Naive thymus-derived CD8-positive, alpha-beta T cell (primary cell): Measurements from ENCODE around the gene MMP24. TPM values are rescaled to one million over a fixed set of nuclear protein-coding genes. Genes with fewer than 3 reads are reported as not detected.

Experiments
- polyA plus RNA-seq, 3 donors: library from polyadenylated mRNA; unstranded; fragments of 300-500 nt; fragmentation: Illumina TruSeq; gene quantifications; one replicate each; pipeline ENCODE4 v1.2.3, GENCODE V29; 2021
- total RNA-seq, 8 experiments: library from RNA in 2 of 8; stranded (reverse) in 2 of 8; gene quantifications; one replicate each; pipeline ENCODE4 v1.2.3 and lab custom pipeline; 2021 to 2026

The MMP24 gene
- total and polyA plus RNA-seq, 5 experiments from 2014 or later: 0.07 to 0.13 (median 0.08) TPM; not detected in 2

Other genes starting within 250 kb of the MMP24 start
- 10 to 100 TPM; 75.4 to 77.6 TPM for gene TRPC4AP, start 133.9 kb upstream of the MMP24 start, total RNA-seq
- gene TRPC4AP, start 133.9 kb upstream of the MMP24 start, polyA plus RNA-seq: 10 to 100 TPM; 54.7 to 57.8 (median 56.5) TPM
- 10 to 100 TPM; 24.2 to 24.8 TPM for gene EDEM2, start 79.4 kb upstream of the MMP24 start, total RNA-seq
- 10 to 100 TPM; 35.2 to 38.2 (median 37.6) TPM for gene EDEM2, start 79.4 kb upstream of the MMP24 start, polyA plus RNA-seq
- 1 to 10 TPM; 3.2 to 4.0 TPM for gene PROCR, start 54.6 kb upstream of the MMP24 start, total RNA-seq
- 1 to 10 TPM; 5.9 to 8.5 (median 6.0) TPM for gene PROCR, start 54.6 kb upstream of the MMP24 start, polyA plus RNA-seq
- gene MMP24OS, start 51.4 kb downstream of the MMP24 start, total RNA-seq: 10 to 100 TPM; 83.4 to 85.9 TPM
- gene MMP24OS, start 51.4 kb downstream of the MMP24 start, polyA plus RNA-seq: 10 to 100 TPM in 1 of 3 donors, 1 to 10 TPM in 2; 7.6 to 12.3 (median 9.0) TPM
- gene EIF6, start 58.1 kb downstream of the MMP24 start, total RNA-seq: 10 to 100 TPM; 54.7 to 60.9 TPM
- 100 to 1,000 TPM; 155 to 174 (median 157) TPM for gene EIF6, start 58.1 kb downstream of the MMP24 start, polyA plus RNA-seq
- gene FAM83C, start 65.7 kb downstream of the MMP24 start, total RNA-seq: not detected
- not detected for gene FAM83C, start 65.7 kb downstream of the MMP24 start, polyA plus RNA-seq
- gene UQCC1, start 185.3 kb downstream of the MMP24 start, total RNA-seq: 10 to 100 TPM; 54.3 to 57.0 TPM
- 10 to 100 TPM in 2 of 3 donors, 1 to 10 TPM in 1; 9.6 to 17.5 (median 13.1) TPM for gene UQCC1, start 185.3 kb downstream of the MMP24 start, polyA plus RNA-seq
- gene GDF5, start 211.5 kb downstream of the MMP24 start, total RNA-seq: not detected
- gene GDF5, start 211.5 kb downstream of the MMP24 start, polyA plus RNA-seq: not detected
- gene CEP250, start 228.9 kb downstream of the MMP24 start, total RNA-seq: 10 to 100 TPM; 54.9 to 65.4 TPM
- gene CEP250, start 228.9 kb downstream of the MMP24 start, polyA plus RNA-seq: 10 to 100 TPM in 1 of 3 donors, 1 to 10 TPM in 2; 4.5 to 17.5 (median 6.0) TPM